ENCODE measurements around the gene CD34.

Gene CD34

GRCh38 chr1:207852576-207853371 is 58.2 kb downstream of the CD34 start:
- DNase-seq: no peak

- DNase-seq: no peak
These were observed 59.2 kb downstream of the CD34 start for GRCh38 chr1:207851696-207852095.

GRCh38 chr1:207850621-207851407 is 60.1 kb downstream of the CD34 start:
- no peak for DNase-seq

- DNase-seq: no peak
These were observed 61.3 kb downstream of the CD34 start for GRCh38 chr1:207849646-207850045.

GRCh38 chr1:207849016-207849415 is 61.9 kb downstream of the CD34 start:
- no peak for DNase-seq

- DNase-seq: no peak
These were observed 62.7 kb downstream of the CD34 start for GRCh38 chr1:207848234-207848633.

GRCh38 chr1:207847116-207847515 is 63.8 kb downstream of the CD34 start:
- DNase-seq: no peak

GRCh38 chr1:207845109-207845508 is 65.8 kb downstream of the CD34 start:
- DNase-seq: no peak

- no peak for DNase-seq
These were observed 66.6 kb downstream of the CD34 start for GRCh38 chr1:207844371-207844770.

GRCh38 chr1:207842506-207842905 is 68.4 kb downstream of the CD34 start:
- DNase-seq: no peak

- DNase-seq: no peak
These were observed 69.0 kb downstream of the CD34 start for GRCh38 chr1:207841901-207842300.

GRCh38 chr1:207841293-207841692 is 69.6 kb downstream of the CD34 start:
- no peak for DNase-seq

GRCh38 chr1:207840380-207840779 is 70.5 kb downstream of the CD34 start:
- no peak for DNase-seq

- no peak for DNase-seq
These were observed 71.9 kb downstream of the CD34 start for GRCh38 chr1:207839083-207839413.

GRCh38 chr1:207838156-207839082 is 72.5 kb downstream of the CD34 start:
- no peak for DNase-seq

- no peak for DNase-seq
These were observed 73.3 kb downstream of the CD34 start for GRCh38 chr1:207837673-207838072.

GRCh38 chr1:207836591-207837347 is 74.2 kb downstream of the CD34 start:
- DNase-seq: no peak

GRCh38 chr1:207835958-207836357 is 75.0 kb downstream of the CD34 start:
- no peak for DNase-seq

- DNase-seq: no peak
These were observed 76.8 kb downstream of the CD34 start for GRCh38 chr1:207833956-207834660.

GRCh38 chr1:207833381-207833780 is 77.5 kb downstream of the CD34 start:
- DNase-seq: no peak

GRCh38 chr1:207832796-207833195 is 78.1 kb downstream of the CD34 start:
- no peak for DNase-seq
